Endothelial cell of umbilical vein (primary cell): ENCODE measurements around the gene DENND4C. TPM values are rescaled to one million over a fixed set of nuclear protein-coding genes. Genes with fewer than 3 reads are reported as not detected.

Source experiments
- BruUV-seq: library from RNA; stranded (reverse); fragments of 400-500 nt; replicated peaks from 2 replicates; lab custom pipeline; 2021; lab: Mats Ljungman, UMichigan
- CTCF ChIA-PET: fragments of 300-600, 350-600 bp; sonication (Branson Sonifier 250); formaldehyde crosslinking; loops from one replicate; lab custom pipeline; 2021; ENCODE audit warnings: antibody characterized with exemption, inconsistent platforms; lab: Charles Lee
- POLR2A ChIA-PET: fragments of 300-600, 350-600 bp; sonication (Branson Sonifier 250); formaldehyde crosslinking; loops from one replicate; lab custom pipeline; 2021; ENCODE audit warnings: antibody characterized with exemption, inconsistent platforms; lab: Charles Lee
- DNase-seq: peaks from one replicate; pipeline ENCODE4 v3.0.0-alpha.2; 2011; ENCODE audit warnings: low read depth, low spot score
- FAIRE-seq: peaks from 2 replicates; lab custom pipeline; 2011; peaks lifted over from hg19 to GRCh38; lab: Jason Lieb, UNC
- H2AFZ ChIP-seq: 2 replicates; pipeline ENCODE4 v1.6.0; 2012; ENCODE audit warnings: low read depth, low read length, control low read depth, inconsistent platforms
- H3K27ac ChIP-seq: 2 replicates; pipeline ENCODE4 v1.5.1; 2011; ENCODE audit warnings: low read depth, mild to moderate bottlenecking, control low read depth, low read length, moderate library complexity; ENCODE audit not compliant: insufficient read depth
- H3K27me3 ChIP-seq, 2 experiments: 2 replicates each; pipeline versions ENCODE4 v1.6.0 to v1.6.1; 2011; ENCODE audit warnings: low read length in 2 of 2, mixed read lengths in 1 of 2; ENCODE audit not compliant: control insufficient read depth in 2 of 2, insufficient read depth in 2 of 2
- H3K36me3 ChIP-seq, 2 experiments: 2 replicates in 1 of 2; 3 replicates in 1 of 2; pipeline ENCODE4 v1.5.1; 2011; ENCODE audit warnings: low read length in 2 of 2, mild to moderate bottlenecking in 1 of 2, moderate library complexity in 1 of 2; ENCODE audit not compliant: control insufficient read depth in 2 of 2, insufficient read depth in 2 of 2; ENCODE audit errors: extremely low read depth in 1 of 2
- H3K4me1 ChIP-seq: 3 replicates; pipeline ENCODE4 v1.5.1; 2011; ENCODE audit warnings: mild to moderate bottlenecking, low read length; ENCODE audit not compliant: control insufficient read depth, insufficient read depth; ENCODE audit errors: extremely low read depth
- H3K4me2 ChIP-seq: 2 replicates; pipeline ENCODE4 v1.6.1; 2011; ENCODE audit warnings: low read length, control low read depth, mixed read lengths; ENCODE audit not compliant: insufficient read depth
- H3K4me3 ChIP-seq, 3 experiments: fragments of 200-600 bp in 1 of 3; sonication (generic), shearing (Covaris generic) in 1 of 3; replicated peaks in 1 of 3; 2 replicates each; pipeline ENCODE4 v1.5.1; 2011 to 2016; ENCODE audit warnings: control low read depth in 3 of 3, low read length in 3 of 3, mild to moderate bottlenecking in 2 of 3, inconsistent platforms in 1 of 3, low read depth in 1 of 3, moderate library complexity in 1 of 3; ENCODE audit not compliant: insufficient read depth in 1 of 3
- H3K79me2 ChIP-seq: 2 replicates; pipeline ENCODE4 v1.6.0; 2012; ENCODE audit warnings: low read length, inconsistent platforms; ENCODE audit not compliant: control insufficient read depth, insufficient read depth
- H3K9ac ChIP-seq: replicated peaks from 2 replicates; pipeline ENCODE3; 2011; ENCODE audit warnings: low read length, control low read depth; ENCODE audit not compliant: insufficient read depth; ENCODE audit errors: extremely low read depth
- H3K9me1 ChIP-seq: replicated peaks from 3 replicates; pipeline ENCODE4 v1.6.0; 2011; ENCODE audit warnings: mild to moderate bottlenecking, low read length; ENCODE audit not compliant: control insufficient read depth, insufficient read depth; ENCODE audit errors: extremely low read depth
- H3K9me3 ChIP-seq: replicated peaks from 2 replicates; pipeline ENCODE4 v1.5.1; 2012; ENCODE audit warnings: low read length, inconsistent platforms; ENCODE audit not compliant: control insufficient read depth, insufficient read depth
- H4K20me1 ChIP-seq: replicated peaks from 2 replicates; pipeline ENCODE3; 2011; ENCODE audit warnings: mild to moderate bottlenecking, low read length; ENCODE audit not compliant: control insufficient read depth, insufficient read depth; ENCODE audit errors: extremely low read depth
- EZH2 ChIP-seq: IDR thresholded peaks from 2 replicates; pipeline ENCODE4 v1.6.1; 2012; ENCODE audit warnings: borderline replicate concordance, low read depth, mild to moderate bottlenecking, moderate library complexity, low read length, inconsistent platforms; ENCODE audit not compliant: severe bottlenecking
- FOS ChIP-seq: IDR thresholded peaks from 2 replicates; pipeline ENCODE4 v1.6.1; 2011; ENCODE audit warnings: mild to moderate bottlenecking, low read length, moderate library complexity, borderline replicate concordance; ENCODE audit not compliant: insufficient read depth
- GATA2 ChIP-seq: IDR thresholded peaks from 2 replicates; pipeline ENCODE4 v1.7.0; 2011; ENCODE audit warnings: low read depth, mild to moderate bottlenecking, moderate library complexity, mixed read lengths, low read length; ENCODE audit not compliant: insufficient read length, insufficient read depth
- JUN ChIP-seq: IDR thresholded peaks from 2 replicates; pipeline ENCODE4 v1.6.1; 2011; ENCODE audit warnings: borderline replicate concordance, low read depth; ENCODE audit not compliant: insufficient read length, insufficient read depth
- MYC ChIP-seq: IDR thresholded peaks from one replicate; pipeline ENCODE4 v1.6.1; 2011; ENCODE audit warnings: mild to moderate bottlenecking, low read depth, low read length
- POLR2A ChIP-seq: IDR thresholded peaks from 2 replicates; pipeline ENCODE4 v1.6.1; 2012; ENCODE audit warnings: low read depth, mild to moderate bottlenecking, control low read depth, low read length
- POLR2AphosphoS5 ChIP-seq: IDR thresholded peaks from 2 replicates; pipeline ENCODE4 v1.6.1; 2012; ENCODE audit warnings: low read depth, mild to moderate bottlenecking, control low read depth, low read length, moderate library complexity; ENCODE audit not compliant: insufficient read depth
- dilution Hi-C: fragments of 300-500 bp; cut with MboI; formaldehyde crosslinking; loops from one replicate; pipeline ENCODE4 v1.15.0; 2019; ENCODE audit warnings: low sequenced_read_pairs; ENCODE audit not compliant: extremely low pct_ligation_motif_present
- intact Hi-C: fragments of 100-400 bp; cut with micrococcal nuclease; formaldehyde crosslinking; loops from one replicate; pipeline ENCODE4 v1.10.0; 2022
- polyA plus RNA-seq, 4 experiments: library from polyadenylated mRNA; depleted of rRNA in 3 of 4; stranded (reverse) in 3 of 4; unstranded in 1 of 4; fragments of >200 nt; gene quantifications; 2 replicates each; pipeline versions ENCODE4 v1.2.1 to v1.2.3, GENCODE V29; 2011 to 2012; ENCODE audit warnings: missing spikeins in 1 of 4
- total RNA-seq: library from RNA; stranded (reverse); gene quantifications from 2 replicates; pipeline ENCODE4 v1.2.3, GENCODE V29; 2021
- TF ChIP-seq, protein P1 (sequence below): IDR thresholded peaks from 2 replicates; pipeline ENCODE4 v1.6.1; 2011; ENCODE audit not compliant: insufficient read depth, insufficient read length
- TF ChIP-seq, protein P2 (sequence below), 2 donors: IDR thresholded peaks; 1 replicate in 1 of 2; 2 replicates in 1 of 2; pipeline ENCODE4 v1.5.1; 2011; ENCODE audit warnings: low read length in 2 of 2, mild to moderate bottlenecking in 2 of 2, moderate library complexity in 2 of 2, control low read depth in 1 of 2, inconsistent platforms in 1 of 2, low read depth in 1 of 2; ENCODE audit not compliant: insufficient read depth in 1 of 2; ENCODE audit errors: extremely low read depth in 1 of 2

Gene DENND4C
- total and polyA plus RNA-seq, 2 donors (not counting 3 experiments of a cell fraction or from before 2014, with no cell fraction given), result 9.6 to 36.8 TPM

DNA sequence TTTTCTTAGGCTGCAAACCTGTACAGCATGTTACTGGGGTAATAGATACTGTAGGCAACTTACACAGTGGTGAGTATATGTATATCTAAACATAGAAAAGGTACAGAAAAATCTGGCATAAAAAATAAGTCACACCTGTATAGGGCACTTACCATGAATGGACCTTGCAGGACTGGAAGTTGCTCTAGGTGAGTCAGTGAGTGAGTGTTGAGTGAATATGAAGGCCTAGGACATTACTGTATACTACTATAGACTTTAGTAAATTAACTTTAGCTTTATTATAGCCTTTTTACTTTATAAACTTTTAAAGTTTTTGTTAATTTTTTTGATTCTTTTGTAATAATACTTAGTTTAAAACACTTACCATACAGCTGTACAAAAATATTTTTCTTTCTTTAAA lies 51.3 kb downstream of the DENND4C start:
- ChIA-PET CTCF (interaction anchor here (1.1 kb wide), 1 partner anchor 51 kb away, joined by 3 read pairs; the partner anchor contains the start of gene DENND4C), POLR2A (interaction anchor here (0.6 kb wide), 1 partner anchor 36 kb away, joined by 4 read pairs; no protein-coding TSS in a partner anchor)
- Histone ChIP-seq H3K27me3 (no peaks in the 10 kb centered on the region), H3K4me2 (no peak overlapping the region), H3K9ac (no peak overlapping the region), H2AFZ (no peak overlapping the region), H4K20me1 (peaks cover 3% of the 10 kb centered on the region), H3K36me3 (no peaks in the 10 kb centered on the region), H3K27ac (no peak overlapping the region), H3K4me1 (peaks cover 8% of the 10 kb centered on the region), H3K9me3 (no peaks in the 10 kb centered on the region), H3K9me1 (no peaks in the 10 kb centered on the region), H3K4me3 (no peak overlapping the region), H3K79me2 (peaks cover 41% of the 10 kb centered on the region)
- no peak for FAIRE-seq
- intact Hi-C loops, result no loop called here
- dilution Hi-C loops, result no loop called here
- no TSS peak for BruUV-seq
- DNase-seq, result no peak
- TF ChIP-seq POLR2A (no peak), JUN (no peak), FOS (no peak), MYC (no peak), POLR2AphosphoS5 (no peak), EZH2 (no peak), GATA2 (no peak)
- TF ChIP-seq, protein P1, sequence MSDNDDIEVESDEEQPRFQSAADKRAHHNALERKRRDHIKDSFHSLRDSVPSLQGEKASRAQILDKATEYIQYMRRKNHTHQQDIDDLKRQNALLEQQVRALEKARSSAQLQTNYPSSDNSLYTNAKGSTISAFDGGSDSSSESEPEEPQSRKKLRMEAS, result no peak
- TF ChIP-seq, protein P2, sequence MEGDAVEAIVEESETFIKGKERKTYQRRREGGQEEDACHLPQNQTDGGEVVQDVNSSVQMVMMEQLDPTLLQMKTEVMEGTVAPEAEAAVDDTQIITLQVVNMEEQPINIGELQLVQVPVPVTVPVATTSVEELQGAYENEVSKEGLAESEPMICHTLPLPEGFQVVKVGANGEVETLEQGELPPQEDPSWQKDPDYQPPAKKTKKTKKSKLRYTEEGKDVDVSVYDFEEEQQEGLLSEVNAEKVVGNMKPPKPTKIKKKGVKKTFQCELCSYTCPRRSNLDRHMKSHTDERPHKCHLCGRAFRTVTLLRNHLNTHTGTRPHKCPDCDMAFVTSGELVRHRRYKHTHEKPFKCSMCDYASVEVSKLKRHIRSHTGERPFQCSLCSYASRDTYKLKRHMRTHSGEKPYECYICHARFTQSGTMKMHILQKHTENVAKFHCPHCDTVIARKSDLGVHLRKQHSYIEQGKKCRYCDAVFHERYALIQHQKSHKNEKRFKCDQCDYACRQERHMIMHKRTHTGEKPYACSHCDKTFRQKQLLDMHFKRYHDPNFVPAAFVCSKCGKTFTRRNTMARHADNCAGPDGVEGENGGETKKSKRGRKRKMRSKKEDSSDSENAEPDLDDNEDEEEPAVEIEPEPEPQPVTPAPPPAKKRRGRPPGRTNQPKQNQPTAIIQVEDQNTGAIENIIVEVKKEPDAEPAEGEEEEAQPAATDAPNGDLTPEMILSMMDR (IDR thresholded peaks at IDR 0.05; ENCODE audit: extremely low read depth in 1 of 2, insufficient read depth in 1 of 2, low read depth in 1 of 2, low read length in 2 of 2), result no peak
